Measurements from ENCODE around the gene ACAA1. TPM values are rescaled to one million over a fixed set of nuclear protein-coding genes. Genes with fewer than 3 reads are reported as not detected.

The ACAA1 gene
- total and polyA plus RNA-seq, 9 donors: 11.7 to 35.8 (median 33.5) TPM

DNA sequence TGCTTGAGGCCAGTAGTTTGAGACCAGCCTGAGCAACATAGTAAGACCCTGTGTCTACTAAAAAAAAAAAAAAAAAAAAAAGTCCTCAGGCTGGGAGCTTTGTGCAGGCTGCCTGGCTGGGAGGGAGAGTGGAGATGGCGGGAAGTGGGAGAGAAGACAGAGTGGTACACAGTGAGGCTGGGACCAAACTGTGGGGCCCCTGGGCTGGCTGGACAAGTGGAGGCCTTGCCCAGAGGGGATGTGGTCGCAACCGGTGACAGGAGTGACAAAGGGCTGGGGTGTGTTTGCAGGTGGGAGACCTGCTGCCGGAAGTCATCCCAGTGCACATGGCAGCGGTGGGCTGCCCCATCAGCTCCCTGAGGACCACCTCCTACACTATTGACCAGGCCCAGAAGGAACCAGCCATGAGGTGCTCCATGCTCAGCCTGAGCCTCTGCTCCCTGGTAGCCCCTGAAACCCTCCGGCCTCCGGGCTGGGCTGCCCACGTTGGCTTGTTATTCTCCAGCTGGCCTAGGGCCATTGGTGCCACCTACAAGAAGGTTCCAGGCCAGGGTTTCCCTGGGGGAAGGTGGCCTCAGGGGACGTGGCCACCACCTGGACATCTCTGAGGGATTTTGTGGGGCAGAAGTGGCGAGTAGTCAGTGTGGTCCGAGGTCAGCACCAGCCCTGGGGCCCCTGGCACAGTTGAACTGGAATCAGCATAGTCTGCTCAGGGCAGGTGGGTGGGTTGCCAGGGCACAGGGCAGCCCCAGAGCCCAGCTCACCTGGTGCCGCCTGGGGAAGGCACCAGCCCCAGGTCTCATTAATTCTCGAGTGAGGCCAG is 22.7 kb downstream of the ACAA1 start:
- 85% methylated on average over 10 of the region's 13 CpGs for WGBS (ENCODE audit: insufficient coverage)
- Histone ChIP-seq H3K9me3 (replicated peaks; ENCODE audit: control insufficient read depth, low read depth, low read length) (no peaks in the 10 kb centered on the region), H3K27me3 (ENCODE audit: control insufficient read depth, insufficient read depth, low read length) (peaks cover 2% of the 10 kb centered on the region), H3K4me3 (ENCODE audit: low read length) (no peak overlapping the region), H3K36me3 (ENCODE audit: control insufficient read depth, insufficient read depth, low read length) (peaks cover 6% of the 10 kb centered on the region), H3K27ac (ENCODE audit: low read length) (no peak overlapping the region), H3K4me1 (ENCODE audit: control insufficient read depth, insufficient read depth, low read length) (peaks cover 9% of the 10 kb centered on the region)
- no peak for DNase-seq

DNA sequence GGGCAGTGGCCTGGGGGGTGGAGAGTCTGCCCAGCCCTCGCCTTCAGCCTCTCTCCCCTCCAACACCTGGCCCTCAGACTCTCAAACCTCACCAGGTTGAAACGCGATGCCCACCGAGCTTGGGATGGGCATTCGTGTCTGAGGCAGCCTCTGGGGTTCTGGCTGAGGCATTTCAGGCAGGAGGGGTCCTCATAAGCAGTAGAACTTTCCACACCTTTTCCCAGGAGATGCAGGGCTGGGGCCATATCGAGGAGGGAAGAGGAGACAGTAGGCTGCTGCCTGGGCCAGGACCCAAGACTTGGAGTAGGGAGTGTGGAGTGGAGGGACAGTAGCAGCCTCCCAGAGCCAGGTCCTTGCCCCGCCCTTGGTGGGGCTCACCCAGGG is 24.6 kb downstream of the ACAA1 start:
- no peaks in the 10 kb centered on the region for H3K9me3 ChIP-seq (replicated peaks; ENCODE audit: control insufficient read depth, low read depth, low read length)
- DNase-seq: no peak
- WGBS (ENCODE audit: insufficient coverage): no CpG with 5 or more reads among the region's 7 CpGs
- H3K27ac ChIP-seq (ENCODE audit: low read length): no peak overlapping the region
- peaks cover 9% of the 10 kb centered on the region for H3K4me1 ChIP-seq (ENCODE audit: control insufficient read depth, insufficient read depth, low read length)
- H3K4me3 ChIP-seq (ENCODE audit: low read length): no peak overlapping the region
- no peaks in the 10 kb centered on the region for H3K36me3 ChIP-seq (ENCODE audit: control insufficient read depth, insufficient read depth, low read length)
- H3K27me3 ChIP-seq (ENCODE audit: control insufficient read depth, insufficient read depth, low read length): peaks cover 2% of the 10 kb centered on the region

DNA sequence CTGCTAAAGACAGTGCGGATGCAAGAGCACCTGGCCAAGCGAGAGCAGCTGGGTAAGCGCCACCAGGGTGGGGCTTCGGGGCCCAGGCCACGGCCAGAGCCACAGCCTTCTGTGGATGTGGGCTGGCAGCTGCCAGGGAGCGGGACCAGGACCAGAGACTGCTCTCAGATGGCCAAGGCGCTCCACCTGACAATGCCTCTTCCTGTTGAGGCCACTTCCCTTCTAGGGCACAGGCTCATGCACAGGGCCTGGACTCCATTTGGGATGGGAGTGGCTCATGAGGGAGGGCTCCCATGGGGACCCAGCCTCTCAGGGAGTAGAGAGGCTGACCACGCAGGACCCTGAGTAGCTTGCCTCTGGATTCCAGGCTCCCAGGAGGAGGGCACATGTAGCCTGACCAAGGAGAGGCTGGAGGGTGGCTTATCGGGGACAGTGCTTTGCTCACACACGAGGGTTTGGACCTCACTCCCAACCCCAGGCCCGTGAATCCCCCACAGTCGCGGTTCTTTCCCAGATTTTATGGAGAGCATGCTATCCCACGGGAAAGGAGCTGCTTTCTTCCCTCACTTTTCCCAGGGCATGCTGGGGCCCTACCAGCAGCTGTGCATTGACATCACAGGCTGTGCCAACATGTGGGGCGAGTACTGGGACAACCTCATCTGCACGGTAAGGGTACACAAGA is 25.1 kb downstream of the ACAA1 start:
- Histone ChIP-seq H3K27me3 (ENCODE audit: control insufficient read depth, insufficient read depth, low read length) (peaks cover 2% of the 10 kb centered on the region), H3K4me3 (ENCODE audit: low read length) (no peak overlapping the region), H3K36me3 (ENCODE audit: control insufficient read depth, insufficient read depth, low read length) (no peaks in the 10 kb centered on the region), H3K9me3 (replicated peaks; ENCODE audit: control insufficient read depth, low read depth, low read length) (no peaks in the 10 kb centered on the region), H3K4me1 (ENCODE audit: control insufficient read depth, insufficient read depth, low read length) (peaks cover 9% of the 10 kb centered on the region), H3K27ac (ENCODE audit: low read length) (no peak overlapping the region)
- WGBS (ENCODE audit: insufficient coverage): 80% methylated on average over 14 of the region's 16 CpGs
- DNase-seq: no peak

DNA sequence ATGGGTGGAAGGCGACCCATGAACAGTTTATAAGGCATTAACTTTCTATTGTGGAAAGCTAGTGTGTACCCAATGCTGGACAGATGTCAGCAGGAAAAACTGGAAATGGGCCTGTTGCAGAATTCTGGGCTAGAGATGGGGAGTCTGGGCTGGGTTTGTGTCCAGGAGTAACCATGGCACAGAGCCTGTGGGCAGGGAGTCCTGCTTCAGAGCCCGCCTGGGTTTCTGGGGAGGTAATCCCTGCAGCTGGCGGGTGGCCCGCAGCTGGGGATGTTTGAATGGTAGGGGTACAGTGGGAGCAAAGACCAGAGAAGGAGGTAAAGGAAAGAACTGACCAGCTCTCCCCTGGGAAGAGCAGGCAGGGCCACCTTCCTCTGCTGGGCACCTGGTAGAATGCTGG is 25.7 kb downstream of the ACAA1 start:
- H3K4me3 ChIP-seq (ENCODE audit: low read length): no peak overlapping the region
- H3K4me1 ChIP-seq (ENCODE audit: control insufficient read depth, insufficient read depth, low read length): peaks cover 9% of the 10 kb centered on the region
- no peaks in the 10 kb centered on the region for H3K9me3 ChIP-seq (replicated peaks; ENCODE audit: control insufficient read depth, low read depth, low read length)
- H3K27ac ChIP-seq (ENCODE audit: low read length): no peak overlapping the region
- 57% methylated on average over 1 of the region's 4 CpGs for WGBS (ENCODE audit: insufficient coverage)
- no peak for DNase-seq
- no peaks in the 10 kb centered on the region for H3K36me3 ChIP-seq (ENCODE audit: control insufficient read depth, insufficient read depth, low read length)
- H3K27me3 ChIP-seq (ENCODE audit: control insufficient read depth, insufficient read depth, low read length): peaks cover 2% of the 10 kb centered on the region

DNA sequence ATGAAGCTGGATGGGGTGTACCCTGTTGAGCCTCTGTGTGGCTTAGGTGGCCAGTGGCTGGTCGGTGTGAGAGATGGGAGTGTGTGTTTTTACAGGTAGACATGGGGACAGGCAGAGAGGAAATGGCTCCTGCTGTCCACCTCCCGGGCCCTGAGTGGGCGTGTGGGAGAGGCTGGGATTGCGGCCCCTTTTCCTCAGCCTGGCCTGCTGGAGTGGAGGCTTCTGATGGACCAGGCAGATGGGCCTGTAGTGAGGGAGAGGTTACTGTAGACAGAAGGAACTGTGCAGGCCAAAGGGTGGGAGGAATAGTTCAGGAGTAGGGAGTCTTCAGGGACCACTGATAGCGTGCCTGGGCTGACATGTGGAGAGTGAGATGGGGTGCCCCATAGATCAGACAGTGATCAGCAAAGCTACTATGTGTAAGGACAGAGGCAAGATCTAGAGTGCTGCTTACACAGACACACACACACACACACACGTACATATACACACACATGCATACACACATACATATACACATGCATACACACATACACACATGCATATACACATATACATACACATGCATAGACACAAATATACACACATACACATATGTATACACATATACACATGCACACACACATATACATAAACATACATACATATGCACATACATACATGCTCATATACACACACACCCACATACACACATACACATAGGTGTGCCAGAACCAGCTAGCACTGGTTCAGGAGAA is 26.4 kb downstream of the ACAA1 start:
- Histone ChIP-seq H3K36me3 (ENCODE audit: control insufficient read depth, insufficient read depth, low read length) (no peaks in the 10 kb centered on the region), H3K9me3 (replicated peaks; ENCODE audit: control insufficient read depth, low read depth, low read length) (peaks cover under 1% of the 10 kb centered on the region), H3K4me3 (ENCODE audit: low read length) (no peak overlapping the region), H3K27ac (ENCODE audit: low read length) (no peak overlapping the region), H3K4me1 (ENCODE audit: control insufficient read depth, insufficient read depth, low read length) (peaks cover 9% of the 10 kb centered on the region), H3K27me3 (ENCODE audit: control insufficient read depth, insufficient read depth, low read length) (peaks cover 1% of the 10 kb centered on the region)
- 80% methylated on average over 6 of the region's 6 CpGs for WGBS (ENCODE audit: insufficient coverage)
- DNase-seq: no peak

DNA sequence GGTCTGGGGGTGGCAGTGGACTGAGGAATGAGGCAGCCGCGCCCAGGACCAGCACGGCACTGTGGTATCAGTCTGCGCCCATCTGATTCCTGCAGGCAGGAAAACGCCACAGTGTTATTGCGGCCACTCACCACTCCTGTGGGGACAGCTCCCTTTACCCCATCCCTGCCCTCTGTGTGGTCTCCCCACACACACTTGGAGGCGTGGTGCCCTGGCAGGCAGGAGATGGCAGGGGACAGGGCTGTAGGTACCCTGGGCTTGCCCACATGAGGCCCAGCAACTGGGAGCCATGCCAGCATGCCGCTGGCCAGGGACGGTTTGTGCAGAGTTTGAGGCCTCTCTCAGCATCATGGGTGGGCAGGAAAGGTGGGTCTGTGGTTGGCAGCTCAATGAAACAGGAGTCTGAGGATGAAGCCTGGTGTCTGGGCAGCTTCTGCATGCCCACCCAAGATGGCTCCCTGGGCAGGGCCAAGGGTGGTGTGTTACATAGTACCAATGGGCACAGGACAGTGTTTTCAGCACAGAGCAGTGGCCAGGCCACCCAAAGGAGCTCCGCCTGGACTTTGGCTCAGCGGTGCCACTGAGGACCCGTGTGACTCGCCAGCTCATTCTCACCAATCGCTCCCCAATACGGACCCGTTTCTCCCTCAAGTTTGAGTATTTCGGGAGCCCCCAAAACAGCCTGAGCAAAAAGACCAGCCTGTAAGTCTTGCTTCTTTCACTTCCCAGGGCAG is 27.2 kb downstream of the ACAA1 start:
- no peak overlapping the region for H3K27ac ChIP-seq (ENCODE audit: low read length)
- no peak overlapping the region for H3K4me3 ChIP-seq (ENCODE audit: low read length)
- no peaks in the 10 kb centered on the region for H3K36me3 ChIP-seq (ENCODE audit: control insufficient read depth, insufficient read depth, low read length)
- no peaks in the 10 kb centered on the region for H3K27me3 ChIP-seq (ENCODE audit: control insufficient read depth, insufficient read depth, low read length)
- 92% methylated on average over 14 of the region's 17 CpGs for WGBS (ENCODE audit: insufficient coverage)
- no peak for DNase-seq
- H3K4me1 ChIP-seq (ENCODE audit: control insufficient read depth, insufficient read depth, low read length): peaks cover 9% of the 10 kb centered on the region
- peaks cover 5% of the 10 kb centered on the region for H3K9me3 ChIP-seq (replicated peaks; ENCODE audit: control insufficient read depth, low read depth, low read length)

DNA sequence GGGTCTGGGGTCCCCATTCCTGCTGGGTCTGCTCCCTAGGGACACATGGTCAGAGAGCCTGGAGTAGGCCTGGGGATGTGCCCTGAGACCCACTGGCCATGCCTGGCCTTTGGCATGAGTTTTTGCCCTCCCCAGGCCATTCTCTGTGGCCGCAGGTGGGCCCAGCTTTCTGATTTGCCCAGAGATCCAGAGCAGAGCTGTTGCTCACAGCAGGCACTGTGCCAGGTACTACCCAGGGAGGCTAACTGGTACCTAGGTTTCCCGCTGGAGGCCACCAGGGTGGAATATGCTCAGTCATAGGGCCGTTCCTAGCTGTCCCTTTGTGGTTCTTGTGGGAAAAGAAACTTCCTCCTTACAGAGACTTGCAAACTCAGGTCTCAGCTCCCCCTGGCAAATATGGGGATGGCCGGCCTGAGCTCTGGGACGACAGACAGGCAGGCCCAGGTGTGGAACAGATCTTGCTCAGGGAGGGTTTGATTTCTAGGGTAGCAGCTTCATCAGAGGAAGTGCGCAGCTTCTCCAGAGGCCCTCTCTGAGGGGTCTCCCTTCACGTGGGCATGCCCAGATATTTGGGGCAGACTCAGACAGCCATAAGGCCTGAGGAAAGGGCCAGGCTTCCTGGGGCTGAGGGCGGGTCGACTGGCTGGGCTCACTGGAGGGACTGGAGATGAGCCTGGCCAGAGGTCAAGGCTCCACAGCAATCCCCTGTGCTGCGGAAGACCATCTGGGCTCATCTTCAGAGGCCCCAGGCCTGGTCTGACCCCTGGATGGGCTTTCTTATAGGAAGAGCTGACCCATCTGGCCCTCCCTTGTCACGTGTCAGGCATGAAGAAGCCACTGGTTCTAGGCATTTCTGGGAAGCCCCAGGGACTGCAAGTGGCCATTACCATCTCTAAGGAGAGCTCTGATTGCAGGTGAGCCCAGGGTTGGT is 28.0 kb downstream of the ACAA1 start:
- H3K36me3 ChIP-seq (ENCODE audit: control insufficient read depth, insufficient read depth, low read length): no peaks in the 10 kb centered on the region
- H3K4me1 ChIP-seq (ENCODE audit: control insufficient read depth, insufficient read depth, low read length): peaks cover 9% of the 10 kb centered on the region
- 71% methylated on average over 8 of the region's 11 CpGs for WGBS (ENCODE audit: insufficient coverage)
- no peaks in the 10 kb centered on the region for H3K27me3 ChIP-seq (ENCODE audit: control insufficient read depth, insufficient read depth, low read length)
- H3K27ac ChIP-seq (ENCODE audit: low read length): no peak overlapping the region
- H3K4me3 ChIP-seq (ENCODE audit: low read length): no peak overlapping the region
- peaks cover 5% of the 10 kb centered on the region for H3K9me3 ChIP-seq (replicated peaks; ENCODE audit: control insufficient read depth, low read depth, low read length)
- no peak for DNase-seq

DNA sequence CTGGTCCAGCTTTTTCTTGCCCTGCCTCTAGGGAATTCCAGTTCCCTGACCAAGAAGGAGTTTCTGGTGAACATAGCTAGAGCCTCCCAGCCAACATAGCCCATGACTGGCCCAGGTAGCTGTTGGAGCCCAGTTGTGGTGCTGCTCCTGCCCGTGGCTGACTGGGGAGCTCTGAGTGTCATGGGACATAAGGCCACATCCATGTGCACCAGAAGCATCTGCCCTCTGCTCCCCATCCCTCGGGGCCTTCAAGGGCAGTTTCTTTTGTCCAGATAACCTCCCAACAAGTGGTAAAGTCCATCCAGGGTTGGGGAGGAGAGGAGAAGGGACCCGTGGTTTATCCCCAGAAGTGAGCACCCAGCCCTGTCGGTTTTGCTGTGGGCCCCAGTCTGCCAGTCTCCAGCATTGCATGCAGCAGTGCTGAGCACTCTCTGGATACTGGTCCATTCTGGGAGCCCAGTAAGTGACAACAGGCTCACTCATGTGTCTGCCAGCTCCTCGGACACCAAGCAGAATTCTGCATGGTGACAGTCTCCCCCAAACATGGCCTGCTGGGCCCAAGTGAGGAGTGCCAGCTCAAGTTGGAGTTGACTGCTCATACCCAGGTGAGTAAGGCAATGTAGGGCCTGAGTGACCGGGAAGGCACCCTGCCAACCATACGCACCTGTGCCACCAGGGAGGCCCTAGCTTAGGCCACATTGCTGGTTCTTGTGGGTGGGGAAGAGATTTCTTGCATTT is 28.8 kb downstream of the ACAA1 start:
- Histone ChIP-seq H3K4me3 (ENCODE audit: low read length) (no peak overlapping the region), H3K27ac (ENCODE audit: low read length) (no peak overlapping the region), H3K9me3 (replicated peaks; ENCODE audit: control insufficient read depth, low read depth, low read length) (peaks cover 5% of the 10 kb centered on the region), H3K27me3 (ENCODE audit: control insufficient read depth, insufficient read depth, low read length) (no peaks in the 10 kb centered on the region), H3K4me1 (ENCODE audit: control insufficient read depth, insufficient read depth, low read length) (peaks cover 9% of the 10 kb centered on the region), H3K36me3 (ENCODE audit: control insufficient read depth, insufficient read depth, low read length) (no peaks in the 10 kb centered on the region)
- no peak for DNase-seq
- 96% methylated on average over 5 of the region's 7 CpGs for WGBS (ENCODE audit: insufficient coverage)

DNA sequence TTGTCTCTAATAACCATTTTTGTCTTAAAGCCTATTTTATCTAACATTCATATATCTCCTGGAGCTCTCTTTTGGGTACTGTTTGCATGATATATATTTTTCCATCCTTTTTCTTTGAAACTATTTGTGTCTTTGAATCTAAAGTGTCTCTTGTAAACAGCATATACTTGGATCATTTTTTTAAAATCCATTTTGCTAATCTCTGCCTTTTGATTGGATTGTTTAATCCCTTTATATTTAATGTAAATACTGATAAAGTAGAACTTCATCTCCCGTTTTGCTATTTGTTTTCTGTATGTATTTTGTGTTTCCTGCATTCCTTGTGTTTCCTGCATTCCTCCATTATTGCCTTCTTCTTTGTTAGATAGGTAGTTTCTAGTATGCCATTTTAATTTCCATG is 31.4 kb downstream of the ACAA1 start:
- Histone ChIP-seq H3K9me3 (replicated peaks; ENCODE audit: control insufficient read depth, low read depth, low read length) (peaks cover 5% of the 10 kb centered on the region), H3K36me3 (ENCODE audit: control insufficient read depth, insufficient read depth, low read length) (no peaks in the 10 kb centered on the region), H3K4me1 (ENCODE audit: control insufficient read depth, insufficient read depth, low read length) (no peaks in the 10 kb centered on the region), H3K4me3 (ENCODE audit: low read length) (no peak overlapping the region), H3K27me3 (ENCODE audit: control insufficient read depth, insufficient read depth, low read length) (no peaks in the 10 kb centered on the region), H3K27ac (ENCODE audit: low read length) (no peak overlapping the region)
- no peak for DNase-seq
- no CpG with 5 or more reads among the region's 1 CpG for WGBS (ENCODE audit: insufficient coverage)
